Measurements from ENCODE around the gene DNAJC10.
"Not testable (repeated sequence)": the region's sequence is repeated elsewhere in the genome, so short reads cannot be mapped to it uniquely, and the experiment has no call there.

DNAJC10 gene

GRCh38 chr2:182766626-182767025 is 50.6 kb downstream of the DNAJC10 start:
- H3K27ac ChIP-seq: no peak overlapping the region
- no peak for TF ChIP-seq CTCF (conservative IDR thresholded peaks at IDR 0.05)

- TF ChIP-seq CTCF (conservative IDR thresholded peaks at IDR 0.05): peak; percentile 73
- no peak overlapping the region for H3K27ac ChIP-seq
These were observed 51.5 kb downstream of the DNAJC10 start for GRCh38 chr2:182767578-182767977.

GRCh38 chr2:182768950-182769349 is 52.9 kb downstream of the DNAJC10 start:
- not testable (repeated sequence) for H3K27ac ChIP-seq

- no peak for TF ChIP-seq CTCF (conservative IDR thresholded peaks at IDR 0.05)
These were observed 63.3 kb downstream of the DNAJC10 start for GRCh38 chr2:182779323-182779722.

GRCh38 chr2:182781099-182781498 is 65.0 kb downstream of the DNAJC10 start:
- H3K27ac ChIP-seq: not testable (repeated sequence)

More at GRCh38 chr2:182779323-182779722, 63.3 kb downstream of the DNAJC10 start:
- no peak overlapping the region for H3K27ac ChIP-seq

GRCh38 chr2:182782686-182783085 is 66.6 kb downstream of the DNAJC10 start:
- H3K27ac ChIP-seq: not testable (repeated sequence)

- no peak overlapping the region for H3K27ac ChIP-seq
- no peak for TF ChIP-seq CTCF (conservative IDR thresholded peaks at IDR 0.05)
These were observed 68.1 kb downstream of the DNAJC10 start for GRCh38 chr2:182784058-182784706.

GRCh38 chr2:182784777-182785176 is 68.7 kb downstream of the DNAJC10 start:
- peak; percentile 78 for TF ChIP-seq CTCF (conservative IDR thresholded peaks at IDR 0.05)
- H3K27ac ChIP-seq: no peak overlapping the region

GRCh38 chr2:182792441-182792840 is 76.4 kb downstream of the DNAJC10 start:
- H3K27ac ChIP-seq: no peak overlapping the region
- TF ChIP-seq CTCF (conservative IDR thresholded peaks at IDR 0.05): no peak

Measured in VCaP (cell line).